Measurements from ENCODE around the gene STX11.

- no peak for TF ChIP-seq POLR2A (IDR thresholded peaks at IDR 0.05)
- TF ChIP-seq POLR2AphosphoS5 (IDR thresholded peaks at IDR 0.05): no peak
Observed at GRCh38 chr6:144152334-144152900, 2.1 kb downstream of the STX11 start.
